ENCODE results near the gene XIRP2.

XIRP2 gene

DNA sequence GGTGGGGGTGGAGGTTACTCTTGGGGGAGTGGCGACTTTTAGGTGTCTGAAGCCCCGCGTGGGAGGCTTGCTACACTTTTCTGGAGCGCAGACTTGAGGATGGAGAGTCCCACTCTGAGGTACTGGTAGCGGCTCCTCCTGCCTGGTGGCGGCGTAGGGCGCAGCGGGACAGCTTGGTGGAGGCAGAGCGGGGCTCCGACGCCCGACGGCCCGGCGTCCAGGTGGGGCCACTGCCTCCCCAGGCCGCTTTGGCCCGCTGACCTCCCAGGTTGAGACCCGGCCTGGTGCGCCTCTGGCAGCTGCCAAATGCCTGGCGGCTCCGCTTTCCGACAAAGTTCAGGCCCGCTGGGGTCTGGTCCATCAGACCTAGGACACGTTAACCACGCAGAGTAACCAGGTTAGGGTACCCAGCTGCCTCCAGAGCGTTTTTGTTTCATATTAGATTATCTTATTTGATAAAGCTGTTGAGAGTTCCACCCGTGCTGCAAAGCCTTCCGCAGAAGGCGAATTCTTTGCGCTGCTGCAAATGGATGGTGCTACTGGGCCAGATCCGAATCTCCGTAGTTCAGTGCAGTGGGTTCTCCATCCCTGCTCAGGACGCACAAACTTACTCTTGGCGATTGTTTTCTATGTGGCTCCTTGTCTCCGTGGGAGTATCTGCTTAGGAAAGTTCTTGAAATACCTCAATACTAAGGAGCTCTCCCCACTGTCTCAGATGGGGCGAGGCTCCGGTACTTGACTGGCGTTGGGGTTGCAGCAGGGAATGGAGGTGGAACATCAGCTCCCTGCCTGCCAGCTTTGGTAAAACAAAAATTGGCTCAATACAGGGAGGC is 405.9 kb downstream of the XIRP2 start:
- DNase-seq (ENCODE audit: low read depth), result no peak

DNA sequence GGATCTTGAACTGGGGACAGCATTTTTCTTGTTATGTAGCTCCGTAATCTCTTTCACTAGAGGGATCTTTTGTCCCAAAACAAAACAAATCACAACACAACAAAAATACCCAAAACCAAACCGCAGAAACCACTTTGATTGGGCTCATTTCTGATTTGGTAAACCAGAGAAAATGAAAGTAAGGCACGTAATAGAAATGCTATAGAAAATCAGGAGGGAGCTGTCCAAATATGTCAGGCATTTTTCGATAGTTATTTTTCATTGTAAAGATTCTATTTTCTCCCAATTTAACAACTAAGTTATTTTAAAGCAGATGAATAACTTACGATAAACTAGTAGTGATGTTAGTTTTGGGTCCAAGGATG is 406.5 kb downstream of the XIRP2 start:
- no peak for DNase-seq (ENCODE audit: low read depth)

DNA sequence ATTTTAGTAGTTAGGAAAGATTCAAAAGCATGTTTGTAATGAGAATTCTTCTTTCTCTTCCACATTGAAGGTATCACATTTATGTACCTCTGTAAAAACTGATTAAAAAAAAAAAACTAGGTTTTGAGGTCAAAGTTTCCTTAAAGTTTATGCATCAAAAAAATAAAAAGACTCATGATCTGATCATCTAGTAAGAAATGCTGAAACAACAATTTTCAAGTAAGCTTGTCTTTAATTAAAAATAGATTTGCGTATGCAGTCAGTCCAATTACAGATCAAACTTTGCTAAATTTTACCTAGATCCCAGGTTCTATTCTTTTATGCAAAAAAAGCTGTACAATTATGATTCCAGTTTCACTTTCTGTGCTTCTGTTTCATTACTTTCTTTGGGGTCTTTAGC is 409.0 kb downstream of the XIRP2 start:
- no peak for DNase-seq (ENCODE audit: low read depth)

DNA sequence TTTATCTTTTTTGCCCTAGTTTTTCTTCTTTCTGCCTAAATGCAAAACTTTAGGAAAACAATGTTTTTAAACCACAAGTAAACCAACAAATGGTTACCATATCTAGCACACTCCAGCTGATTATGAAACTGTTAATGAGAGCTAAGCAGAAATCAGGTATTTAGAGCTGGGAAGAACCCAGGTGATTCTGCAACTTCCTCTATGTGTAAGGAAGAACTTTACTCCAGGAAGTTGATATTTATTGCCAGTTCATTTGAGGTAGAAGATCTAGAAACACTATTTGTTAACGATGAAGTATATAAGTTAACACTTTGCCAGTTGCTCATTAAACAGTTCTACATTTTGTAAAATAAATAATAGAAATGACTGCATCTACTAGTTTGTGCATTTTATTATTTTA is 409.7 kb downstream of the XIRP2 start:
- DNase-seq (ENCODE audit: low read depth), result no peak

Measured in stimulated activated CD8-positive, alpha-beta memory T cell treated with anti-CD3 and anti-CD28 coated beads, Interleukin-4, amount 100 ng/mL, for 24 hours (primary cell).